H1 (cell line): ENCODE results near the gene TNFSF15. TPM values are rescaled to one million over a fixed set of nuclear protein-coding genes. Genes with fewer than 3 reads are reported as not detected.

Experiments
- CTCF ChIA-PET: fragments of 300-600 bp; sonication (Branson Sonifier 250); formaldehyde crosslinking; loops from one replicate; lab custom pipeline; 2021; ENCODE audit not compliant: partially characterized antibody; lab: Charles Lee
- POLR2A ChIA-PET: fragments of 300-600 bp; sonication (Branson Sonifier 250); formaldehyde crosslinking; loops from one replicate; lab custom pipeline; 2021; ENCODE audit warnings: inconsistent platforms; ENCODE audit not compliant: partially characterized antibody; lab: Charles Lee
- DNase-seq, 2 experiments: peaks; one replicate each; pipeline versions ENCODE4 v3.0.0 to v3.0.0-alpha.2; 2010 to 2022; ENCODE audit warnings: low spot score in 2 of 2, low read depth in 1 of 2, mixed read lengths in 1 of 2
- FAIRE-seq: peaks from 2 replicates; lab custom pipeline; 2011; peaks lifted over from hg19 to GRCh38; lab: Jason Lieb, UNC
- H2AFZ ChIP-seq: 2 replicates; pipeline ENCODE4 v1.8.1; 2012; ENCODE audit warnings: low read length, inconsistent platforms
- H2AK5ac ChIP-seq: 2 replicates; pipeline ENCODE4 v1.6.1; 2013; ENCODE audit warnings: low read depth, low read length
- H2BK120ac ChIP-seq: replicated peaks from 2 replicates; pipeline ENCODE3; 2013; ENCODE audit warnings: low read depth, low read length, inconsistent platforms
- H2BK12ac ChIP-seq: 2 replicates; pipeline ENCODE4 v1.6.1; 2013; ENCODE audit warnings: low read depth, low read length
- H2BK15ac ChIP-seq: 2 replicates; pipeline ENCODE4 v1.6.1; 2013; ENCODE audit warnings: low read length
- H2BK20ac ChIP-seq: 2 replicates; pipeline ENCODE4 v1.6.1; 2013; ENCODE audit warnings: low read length
- H2BK5ac ChIP-seq: 2 replicates; pipeline ENCODE4 v1.6.1; 2013; ENCODE audit warnings: low read depth, low read length
- H3K14ac ChIP-seq: 2 replicates; pipeline ENCODE4 v1.6.1; 2013; ENCODE audit warnings: inconsistent platforms; ENCODE audit not compliant: insufficient read length
- H3K18ac ChIP-seq: 2 replicates; pipeline ENCODE4 v1.6.1; 2013; ENCODE audit warnings: low read length; ENCODE audit errors: extremely low read depth
- H3K23ac ChIP-seq: 2 replicates; pipeline ENCODE4 v1.6.1; 2013; ENCODE audit warnings: inconsistent platforms; ENCODE audit not compliant: insufficient read length
- H3K23me2 ChIP-seq: 2 replicates; pipeline ENCODE4 v1.6.1; 2013; ENCODE audit warnings: low read depth, low read length
- H3K27ac ChIP-seq: 2 replicates; pipeline ENCODE4 v1.6.1; 2011; ENCODE audit warnings: low read depth, low read length, inconsistent platforms
- H3K27me3 ChIP-seq, 4 experiments: replicated peaks in 1 of 4; 1 replicate in 1 of 4; 2 replicates in 3 of 4; pipeline versions ENCODE4 v1.6.1 to v1.8.1; 2011 to 2013; ENCODE audit warnings: low read length in 3 of 4, mild to moderate bottlenecking in 3 of 4, inconsistent platforms in 2 of 4, mixed read lengths in 2 of 4, moderate library complexity in 1 of 4; ENCODE audit not compliant: control insufficient read depth in 3 of 4, insufficient read depth in 3 of 4; ENCODE audit errors: extremely low read depth in 1 of 4
- H3K36me3 ChIP-seq, 4 experiments: 2 replicates each; pipeline versions ENCODE4 v1.6.1 to v1.8.1; 2011 to 2013; ENCODE audit warnings: mild to moderate bottlenecking in 4 of 4, low read length in 3 of 4, moderate library complexity in 2 of 4, control low read depth in 1 of 4, inconsistent platforms in 1 of 4; ENCODE audit not compliant: insufficient read depth in 4 of 4, control insufficient read depth in 2 of 4
- H3K4ac ChIP-seq: replicated peaks from 2 replicates; pipeline ENCODE3; 2013; ENCODE audit warnings: low read length, low read depth, mixed read lengths, inconsistent platforms; ENCODE audit not compliant: insufficient read length
- H3K4me1 ChIP-seq, 4 experiments: replicated peaks in 1 of 4; 1 replicate in 1 of 4; 2 replicates in 3 of 4; pipeline versions ENCODE4 v1.6.1 to v1.8.1; 2011 to 2013; ENCODE audit warnings: low read length in 3 of 4, inconsistent platforms in 2 of 4, mixed read lengths in 1 of 4; ENCODE audit not compliant: insufficient read depth in 4 of 4, control insufficient read depth in 3 of 4
- H3K4me2 ChIP-seq, 2 experiments: 2 replicates each; pipeline versions ENCODE4 v1.6.1 to v1.8.1; 2011 to 2013; ENCODE audit warnings: low read depth in 2 of 2, low read length in 2 of 2, control low read depth in 1 of 2, inconsistent platforms in 1 of 2, mild to moderate bottlenecking in 1 of 2; ENCODE audit not compliant: insufficient read depth in 1 of 2
- H3K4me3 ChIP-seq, 4 experiments: fragments of 200-600, 300-600 bp in 1 of 4; sonication (generic), shearing (Covaris generic), sonication (Bioruptor Twin) in 1 of 4; 2 replicates each; pipeline versions ENCODE4 v1.5.1 to v1.8.1; 2011 to 2016; ENCODE audit warnings: low read length in 4 of 4, low read depth in 3 of 4, control low read depth in 2 of 4, inconsistent platforms in 2 of 4, mild to moderate bottlenecking in 2 of 4, mixed read lengths in 1 of 4, moderate library complexity in 1 of 4; ENCODE audit not compliant: insufficient read depth in 2 of 4; ENCODE audit errors: extremely low read depth in 1 of 4
- H3K56ac ChIP-seq: replicated peaks from 2 replicates; pipeline ENCODE3; 2013; ENCODE audit warnings: low read depth, mild to moderate bottlenecking, mixed read lengths, low read length, inconsistent platforms; ENCODE audit not compliant: insufficient read length
- H3K79me1 ChIP-seq: 2 replicates; pipeline ENCODE4 v1.6.1; 2013; ENCODE audit warnings: low read depth, low read length, control low read depth
- H3K79me2 ChIP-seq, 2 experiments: 2 replicates each; pipeline versions ENCODE4 v1.6.1 to v1.8.1; 2012 to 2013; ENCODE audit warnings: low read length in 2 of 2, mild to moderate bottlenecking in 2 of 2, inconsistent platforms in 1 of 2; ENCODE audit not compliant: insufficient read depth in 2 of 2, control insufficient read depth in 1 of 2
- H3K9ac ChIP-seq, 4 experiments: replicated peaks in 1 of 4; 1 replicate in 1 of 4; 2 replicates in 3 of 4; pipeline versions ENCODE4 v1.6.1 to v1.8.1; 2011 to 2013; ENCODE audit warnings: low read depth in 3 of 4, low read length in 3 of 4, control low read depth in 2 of 4, mild to moderate bottlenecking in 2 of 4, moderate library complexity in 2 of 4, inconsistent platforms in 1 of 4; ENCODE audit errors: extremely low read depth in 1 of 4
- H3K9me3 ChIP-seq, 2 experiments: 2 replicates each; pipeline versions ENCODE4 v1.6.1 to v1.8.1; 2012 to 2013; ENCODE audit warnings: mild to moderate bottlenecking in 2 of 2, moderate library complexity in 2 of 2, control low read depth in 1 of 2, inconsistent platforms in 1 of 2, low read depth in 1 of 2, low read length in 1 of 2, mixed read lengths in 1 of 2; ENCODE audit not compliant: insufficient read depth in 2 of 2
- H4K20me1 ChIP-seq, 2 experiments: replicated peaks in 1 of 2; 2 replicates each; pipeline versions ENCODE3 to v1.8.1; 2011 to 2013; ENCODE audit warnings: inconsistent platforms in 2 of 2, low read length in 2 of 2, mild to moderate bottlenecking in 1 of 2; ENCODE audit not compliant: insufficient read depth in 2 of 2, control insufficient read depth in 1 of 2
- H4K5ac ChIP-seq: 2 replicates; pipeline ENCODE4 v1.6.1; 2013; ENCODE audit warnings: low read length, low read depth, mixed read lengths, inconsistent platforms; ENCODE audit not compliant: insufficient read length
- H4K8ac ChIP-seq: 2 replicates; pipeline ENCODE4 v1.8.0; 2013; ENCODE audit warnings: mild to moderate bottlenecking, moderate library complexity, low read length, inconsistent platforms; ENCODE audit not compliant: insufficient read depth; ENCODE audit errors: extremely low read depth
- H4K91ac ChIP-seq: replicated peaks from 2 replicates; pipeline ENCODE3; 2013; ENCODE audit warnings: low read length, mixed read lengths, inconsistent platforms; ENCODE audit not compliant: insufficient read length
- CBX5 ChIP-seq: fragments of 300-800, 300-1000 bp; sonication (generic); IDR thresholded peaks from 2 replicates; pipeline ENCODE4 v1.7.1; 2016; ENCODE audit warnings: antibody characterized with exemption, low read length, low read depth
- CEBPB ChIP-seq: IDR thresholded peaks from 2 replicates; pipeline ENCODE4 v1.6.1; 2012; ENCODE audit warnings: low read depth, low read length
- CTCF ChIP-seq, 3 experiments: IDR thresholded peaks; 1 replicate in 2 of 3; 2 replicates in 1 of 3; pipeline versions ENCODE4 v1.5.1 to v1.6.1; 2011; ENCODE audit warnings: low read length in 3 of 3, mild to moderate bottlenecking in 3 of 3, inconsistent platforms in 2 of 3, low read depth in 1 of 3, moderate library complexity in 1 of 3; ENCODE audit not compliant: insufficient read depth in 1 of 3; ENCODE audit errors: control extremely low read depth in 1 of 3
- WGBS, 2 experiments: shearing (Covaris generic) in 1 of 2; methylation state at CpG; one replicate each; pipeline versions ENCODE4 v1.1.6 to v1.1.7; 2013 to 2015; ENCODE audit warnings: low lambda C conversion rate in 2 of 2, mixed read lengths in 2 of 2, inconsistent platforms in 1 of 2, low coverage in 1 of 2, missing lambda C conversion rate in 1 of 2; ENCODE audit not compliant: insufficient replicate concordance in 2 of 2, insufficient coverage in 1 of 2, insufficient read length in 1 of 2; ENCODE audit errors: extremely low coverage in 1 of 2, missing lambda C conversion rate in 1 of 2; 5-methylcytosine and 5-hydroxymethylcytosine counted together
- polyA plus RNA-seq, 7 experiments: library from polyadenylated mRNA; depleted of rRNA in 3 of 7; stranded (reverse) in 5 of 7; unstranded in 2 of 7; fragments of >200 nt in 5 of 7; fragments of 200-250 nt in 2 of 7; gene quantifications; 1 replicate in 5 of 7; 2 replicates in 1 of 7; 4 replicates in 1 of 7; pipeline versions ENCODE4 v1.2.1 to v1.2.3, GENCODE V29; 2011 to 2013; ENCODE audit warnings: missing spikeins in 2 of 7, mixed read lengths in 2 of 7
- total RNA-seq: library from RNA; stranded (reverse); fragmentation: NEBNext Ultra II Directional; extraction: Animal tissue kit (Norgen Biotek cat#: 25700); gene quantifications from 2 replicates; pipeline ENCODE4 v1.2.1, GENCODE V29; 2021
- TF ChIP-seq, protein P1 (sequence below): IDR thresholded peaks from 2 replicates; pipeline ENCODE4 v1.6.1; 2011; ENCODE audit warnings: low read depth, mild to moderate bottlenecking, low read length; ENCODE audit not compliant: insufficient read depth

TNFSF15 gene
- total and polyA plus RNA-seq, 2 of the 8 experiments (the other 6 are each of a cell fraction or from before 2014, with no cell fraction given): 0.09 to 0.17 TPM

GRCh38 chr9:114792396-114792795 lies 13.4 kb downstream of the TNFSF15 start:
- TF ChIP-seq, protein P1, sequence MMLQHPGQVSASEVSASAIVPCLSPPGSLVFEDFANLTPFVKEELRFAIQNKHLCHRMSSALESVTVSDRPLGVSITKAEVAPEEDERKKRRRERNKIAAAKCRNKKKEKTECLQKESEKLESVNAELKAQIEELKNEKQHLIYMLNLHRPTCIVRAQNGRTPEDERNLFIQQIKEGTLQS: no peak
- no peak for TF ChIP-seq CTCF (IDR thresholded peaks at IDR 0.05; ENCODE audit: control extremely low read depth in 1 of 3, insufficient read depth in 1 of 3, low read depth in 1 of 3, low read length in 3 of 3)
- no peak for TF ChIP-seq CEBPB
- TF ChIP-seq CBX5: no peak
- CTCF ChIA-PET: interaction anchor here (1.8 kb wide), 1 partner anchor 114 kb away, joined by 6 read pairs; no protein-coding TSS in a partner anchor
- Histone ChIP-seq H2BK20ac (no peak overlapping the region), H3K14ac (no peak overlapping the region), H3K79me2 (no peaks in the 10 kb centered on the region), H2BK120ac (no peak overlapping the region), H2BK12ac (no peak overlapping the region), H3K4me3 (no peak overlapping the region), H3K79me1 (no peaks in the 10 kb centered on the region), H2AK5ac (no peak overlapping the region), H3K4me1 (no peaks in the 10 kb centered on the region), H3K27me3 (no peaks in the 10 kb centered on the region), H2AFZ (no peak overlapping the region), H2BK15ac (no peak overlapping the region), H4K8ac (no peak overlapping the region), H3K4ac (no peak overlapping the region), H3K9ac (no peak overlapping the region), H4K20me1 (no peaks in the 10 kb centered on the region), H3K9me3 (no peaks in the 10 kb centered on the region), H3K18ac (no peak overlapping the region), H3K36me3 (no peaks in the 10 kb centered on the region), H4K5ac (no peak overlapping the region), H3K27ac (no peak overlapping the region), H4K91ac (no peak overlapping the region), H2BK5ac (no peak overlapping the region), H3K4me2 (no peak overlapping the region), H3K23ac (no peak overlapping the region), H3K23me2 (no peaks in the 10 kb centered on the region; the same call in 1 of the 2 replicates), H3K56ac (no peak overlapping the region)
- WGBS, 2 experiments: 86% methylated on average over 4 of the region's 4 CpGs; no CpG with 5 or more reads in 1 of the 2 experiments
- FAIRE-seq (no peak), DNase-seq (no peak)
- POLR2A ChIA-PET: no interaction called here
